H1 (cell line): ENCODE data around the gene SHROOM4.

ENCODE experiments used
- CTCF ChIP-seq, 3 experiments: IDR thresholded peaks; 1 replicate in 2 of 3; 2 replicates in 1 of 3; pipeline versions ENCODE4 v1.5.1 to v1.6.1; 2011; ENCODE audit warnings: low read length in 3 of 3, mild to moderate bottlenecking in 3 of 3, inconsistent platforms in 2 of 3, low read depth in 1 of 3, moderate library complexity in 1 of 3; ENCODE audit not compliant: insufficient read depth in 1 of 3; ENCODE audit errors: control extremely low read depth in 1 of 3
- SUZ12 ChIP-seq: fragments of 200-600 bp; sonication (generic); IDR thresholded peaks from 2 replicates; pipeline ENCODE4 v1.6.1; 2012; ENCODE audit warnings: mild to moderate bottlenecking, inconsistent platforms, low read length, moderate library complexity, mixed read lengths
- ZNF274 ChIP-seq: IDR thresholded peaks from 2 replicates; pipeline ENCODE4 v1.7.0; 2012; ENCODE audit warnings: low read length, borderline replicate concordance; ENCODE audit errors: extremely low read depth

- TF ChIP-seq ZNF274 (no peak), CTCF (IDR thresholded peaks at IDR 0.05; ENCODE audit: control extremely low read depth in 1 of 3, insufficient read depth in 1 of 3, low read depth in 1 of 3, low read length in 3 of 3) (no peak), SUZ12 (no peak)
Measured at GRCh38 chrX:50769389-50770063, 44.5 kb downstream of the SHROOM4 start.
